COLO668 (cell line): Measurements from ENCODE around the gene RGMA.
A peak's percentile ranks its signal among the peaks of the same experiment; 100 is the strongest.
"Not testable (repeated sequence)": the region's sequence is repeated elsewhere in the genome, so short reads cannot be mapped to it uniquely, and the experiment has no call there.

Source experiments
- DNase-seq: peaks from one replicate; lab custom pipeline; 2025; ENCODE audit not compliant: unreplicated experiment; lab: John Stamatoyannopoulos, UW

Gene RGMA

DNA sequence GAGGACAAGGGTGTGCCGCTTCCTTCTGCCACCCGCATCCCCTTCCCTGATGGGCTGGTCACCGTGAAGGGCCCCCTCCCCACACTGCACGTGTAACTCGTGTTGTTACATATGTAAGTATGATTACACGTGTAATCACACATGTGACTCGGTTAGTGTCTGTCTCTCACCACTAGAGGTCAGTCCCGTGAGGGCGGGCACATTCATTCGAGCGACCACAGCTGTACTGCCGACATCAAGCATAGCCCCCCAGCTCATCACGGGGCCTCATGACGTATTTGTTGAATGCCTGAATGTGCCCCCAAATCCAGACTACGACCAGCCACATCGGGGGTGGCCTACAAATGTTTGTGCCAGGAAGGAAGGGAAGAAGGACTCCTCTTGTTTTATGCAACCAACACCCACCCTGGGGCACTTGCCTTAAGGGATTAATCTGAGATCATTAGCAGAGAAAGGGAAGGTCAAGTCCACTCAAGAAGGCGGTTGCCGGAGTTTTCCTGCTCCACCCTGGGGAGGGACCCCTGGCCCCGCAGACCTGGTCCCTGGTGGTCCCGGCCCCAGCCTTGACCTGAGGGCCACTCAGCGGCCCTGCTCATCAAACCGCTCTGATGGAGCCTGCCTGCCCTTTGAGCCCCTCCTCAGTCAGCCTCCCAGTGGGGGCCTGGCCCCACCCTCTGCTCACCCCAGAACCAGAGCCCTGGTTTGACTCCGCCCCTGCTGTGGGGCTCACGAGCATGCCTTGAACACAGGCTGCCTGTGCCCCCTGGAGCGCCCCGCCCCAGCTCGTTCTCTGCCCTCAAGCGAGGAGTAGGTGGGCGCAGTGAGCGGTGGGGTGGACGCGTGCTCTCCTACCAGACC, 52.8 kb downstream of the RGMA start:
- peak; percentile 37 for DNase-seq

DNA sequence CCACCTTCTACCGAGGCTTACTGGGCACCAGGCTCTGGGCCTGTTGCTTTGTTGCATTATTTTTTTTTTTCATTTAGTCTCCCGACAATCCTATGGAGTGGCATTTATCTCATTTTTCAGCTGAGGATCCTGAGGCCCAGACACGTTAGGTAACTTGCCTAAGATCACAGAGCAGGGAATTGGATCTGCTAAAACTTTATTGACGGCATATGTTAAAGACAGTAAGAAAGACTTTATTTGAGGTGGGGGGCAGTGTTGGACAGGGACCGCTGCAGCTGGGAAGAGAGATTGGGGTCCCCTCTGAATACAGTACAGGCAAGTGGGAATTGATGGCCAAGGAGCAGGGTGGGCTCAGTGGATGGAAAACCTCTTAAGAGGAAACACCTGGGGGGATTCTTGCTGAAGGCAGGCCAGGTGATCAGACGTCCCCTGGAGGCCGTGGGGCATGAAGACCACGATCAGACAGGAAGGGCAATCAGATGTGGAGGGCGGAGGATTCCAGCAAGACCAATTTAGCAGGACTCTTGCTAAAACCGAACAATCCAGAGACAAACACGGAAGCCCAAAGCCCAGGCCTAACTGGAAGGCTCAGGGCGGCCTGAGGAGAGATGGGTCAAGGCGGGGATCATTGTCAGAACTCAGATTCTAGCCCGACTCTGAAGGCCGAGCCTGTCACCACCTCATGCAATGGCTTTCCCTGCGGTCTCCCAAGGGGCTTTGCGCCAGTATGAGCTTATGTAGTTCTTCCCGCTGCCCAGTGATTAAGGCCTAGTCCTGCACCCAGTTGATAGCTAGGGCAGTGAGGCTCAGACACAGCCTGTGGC, 53.7 kb downstream of the RGMA start:
- DNase-seq, result no peak

DNA sequence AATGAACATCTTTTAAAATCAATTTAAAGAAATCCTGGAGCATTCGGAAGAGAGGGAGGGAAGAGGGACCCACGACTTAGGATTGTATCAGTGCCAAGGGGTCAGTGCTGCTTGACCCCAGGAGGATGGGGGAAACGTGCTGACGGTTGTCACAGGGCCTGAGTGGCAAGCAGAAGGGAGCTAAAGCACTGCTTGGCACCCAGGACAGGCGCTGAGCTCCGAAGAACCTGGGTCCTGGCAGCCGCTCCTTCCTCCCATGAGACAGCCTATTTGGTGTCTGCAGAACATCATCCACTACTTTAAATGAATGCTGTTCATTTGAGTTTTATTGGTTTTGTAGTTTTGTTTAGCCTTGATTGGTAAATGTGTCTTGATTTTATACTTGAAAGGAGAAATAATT, 54.5 kb downstream of the RGMA start:
- no peak for DNase-seq

DNA sequence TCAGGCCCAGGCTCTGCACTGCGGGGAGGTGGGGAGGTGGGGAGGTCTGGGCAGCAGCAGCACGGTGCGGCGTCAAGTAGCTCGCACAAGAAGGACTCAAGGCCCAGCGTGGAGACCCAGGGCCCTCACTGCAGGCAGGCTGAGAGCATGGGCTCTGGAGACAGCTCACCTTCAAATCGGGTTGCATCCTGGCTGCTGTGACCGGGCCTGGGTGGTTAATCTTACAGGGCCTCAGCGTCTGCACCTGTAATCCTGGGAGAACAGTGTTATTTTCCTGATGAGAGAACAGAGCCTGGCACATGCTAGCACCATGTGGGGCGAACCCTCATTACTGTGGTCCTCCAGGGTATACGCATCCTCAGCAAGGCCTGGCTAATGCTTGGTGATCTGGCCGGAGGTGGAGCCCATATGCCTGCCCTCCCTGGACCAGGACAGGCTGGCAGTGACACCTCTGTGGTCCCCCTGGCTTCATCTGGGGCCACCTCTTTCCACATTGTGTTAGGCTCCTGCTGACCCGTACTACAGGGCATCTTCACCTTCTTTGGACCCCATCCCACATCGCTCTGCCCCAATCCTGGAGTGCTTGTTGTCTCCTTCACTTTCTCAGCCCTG, 55.5 kb downstream of the RGMA start:
- no peak for DNase-seq

DNA sequence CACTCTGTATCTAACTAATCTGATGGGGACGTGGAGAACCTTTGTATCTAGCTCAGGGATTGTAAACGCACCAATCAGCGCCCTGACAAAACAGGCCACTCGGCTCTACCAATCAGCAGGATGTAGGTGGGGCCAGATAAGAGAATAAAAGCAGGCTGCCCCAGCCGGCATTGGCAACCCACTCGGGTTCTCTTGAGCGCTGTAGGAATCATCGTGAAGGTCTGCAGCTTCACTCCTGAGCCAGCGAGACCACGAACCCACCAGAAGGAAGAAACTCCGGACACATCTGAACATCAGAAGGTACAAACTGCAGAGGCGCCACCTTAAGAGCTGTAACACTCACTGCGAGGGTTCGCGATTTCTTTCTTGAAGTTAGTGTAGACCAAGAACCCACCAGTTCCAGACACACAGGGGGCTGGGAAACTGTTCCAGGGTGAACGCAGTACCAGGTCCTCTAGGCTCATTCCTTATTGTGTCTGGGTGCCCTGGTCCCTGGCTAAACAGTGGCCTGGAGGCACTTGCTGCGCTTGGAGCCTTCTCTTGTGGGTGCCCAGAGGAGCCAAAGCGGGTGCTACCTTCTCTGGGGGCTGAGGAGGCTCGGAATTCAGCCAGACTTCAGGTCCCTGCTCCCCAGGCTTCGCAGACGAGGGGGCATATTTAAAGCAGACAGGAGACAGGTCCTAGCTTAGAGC, 56.4 kb downstream of the RGMA start:
- DNase-seq, result not testable (repeated sequence)

DNA sequence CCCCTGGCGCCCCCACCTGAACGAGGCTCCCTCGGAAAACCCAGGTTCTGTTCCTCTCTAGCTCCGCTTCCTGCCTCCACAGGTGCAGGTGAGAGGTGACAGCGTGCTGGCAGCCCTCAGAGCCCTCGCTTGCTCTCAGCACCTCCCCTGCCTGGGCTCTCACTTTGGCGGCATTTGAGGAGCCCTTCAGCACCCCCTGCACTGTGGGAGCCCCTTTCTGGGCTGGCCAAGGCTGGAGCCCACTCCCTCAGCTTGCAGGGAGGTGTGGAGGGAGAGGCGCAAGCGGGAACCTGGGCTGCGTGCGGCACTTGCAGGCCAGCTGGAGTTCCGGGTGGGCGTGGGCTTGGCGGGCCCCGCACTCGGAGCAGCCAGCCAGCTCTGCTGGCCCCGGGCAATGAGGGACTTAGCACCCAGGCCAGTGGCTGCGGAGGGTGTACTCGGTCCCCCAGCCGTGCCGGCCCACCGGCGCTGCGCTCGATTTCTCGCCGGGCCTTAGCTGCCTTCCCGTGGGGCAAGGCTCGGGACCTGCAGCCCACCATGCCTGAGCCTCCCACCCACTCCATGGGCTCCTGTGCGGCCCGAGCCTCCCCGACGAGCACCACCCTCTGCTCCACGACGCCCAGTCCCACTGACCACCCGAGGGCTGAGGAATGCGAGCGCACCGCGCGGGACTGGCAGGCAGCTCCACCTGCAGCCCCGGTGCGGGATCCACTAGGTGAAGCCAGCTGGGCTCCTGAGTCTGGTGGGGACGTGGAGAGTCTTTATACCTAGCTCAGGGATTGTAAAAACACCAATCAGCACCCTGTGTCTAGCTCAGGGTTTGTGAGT, 57.2 kb downstream of the RGMA start:
- not testable (repeated sequence) for DNase-seq

DNA sequence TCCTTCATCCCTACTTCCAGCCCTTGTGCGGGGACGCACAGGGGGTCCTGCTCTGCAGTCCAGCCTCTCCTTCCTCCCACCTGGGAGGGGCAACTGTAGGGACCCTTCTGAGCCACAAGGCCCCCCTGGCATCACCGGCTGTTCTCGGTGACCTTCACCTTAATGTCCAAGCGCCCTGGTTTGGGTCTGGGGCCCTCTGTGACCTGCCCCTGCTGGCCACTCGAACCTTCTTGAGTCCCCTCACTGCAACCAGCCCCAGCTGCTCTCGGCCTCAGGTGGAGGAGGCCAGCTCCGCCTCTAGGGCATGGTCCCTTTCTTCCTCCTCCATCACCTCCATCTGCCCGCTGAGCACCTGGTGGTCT, 57.9 kb downstream of the RGMA start:
- DNase-seq, result no peak

DNA sequence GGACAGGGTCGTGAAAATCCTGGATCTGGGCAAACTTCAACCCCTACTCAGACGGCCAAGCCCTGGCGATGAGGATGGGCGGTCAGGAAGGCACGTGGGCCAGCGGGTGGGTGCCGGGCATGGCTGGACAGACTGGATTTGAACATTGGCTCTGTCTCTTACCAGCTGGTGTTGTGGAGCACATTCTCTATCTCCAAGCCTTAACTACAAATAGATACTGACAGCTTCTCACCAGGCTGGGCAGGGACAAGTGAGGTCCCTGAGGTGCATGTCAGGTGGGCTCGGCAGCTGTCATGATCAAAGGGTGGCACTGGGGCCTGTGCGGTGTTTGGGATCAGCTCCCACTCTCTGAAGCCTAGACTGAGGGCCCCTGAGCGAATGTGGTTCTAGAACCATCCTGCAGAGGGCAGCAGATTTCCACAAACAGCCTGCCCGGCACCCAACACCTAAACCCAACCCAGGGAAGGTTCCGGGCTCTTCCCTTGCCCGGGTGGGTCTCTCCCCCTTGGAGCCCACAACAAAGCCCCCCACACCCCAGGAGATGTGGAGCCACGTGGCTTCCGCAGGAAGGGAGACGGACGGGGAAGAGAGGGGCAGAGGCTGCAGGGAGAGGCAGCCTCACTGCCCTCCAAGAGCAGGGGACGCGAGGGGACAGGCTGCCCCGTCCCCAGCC, 58.4 kb downstream of the RGMA start:
- DNase-seq, result peak; percentile 65

DNA sequence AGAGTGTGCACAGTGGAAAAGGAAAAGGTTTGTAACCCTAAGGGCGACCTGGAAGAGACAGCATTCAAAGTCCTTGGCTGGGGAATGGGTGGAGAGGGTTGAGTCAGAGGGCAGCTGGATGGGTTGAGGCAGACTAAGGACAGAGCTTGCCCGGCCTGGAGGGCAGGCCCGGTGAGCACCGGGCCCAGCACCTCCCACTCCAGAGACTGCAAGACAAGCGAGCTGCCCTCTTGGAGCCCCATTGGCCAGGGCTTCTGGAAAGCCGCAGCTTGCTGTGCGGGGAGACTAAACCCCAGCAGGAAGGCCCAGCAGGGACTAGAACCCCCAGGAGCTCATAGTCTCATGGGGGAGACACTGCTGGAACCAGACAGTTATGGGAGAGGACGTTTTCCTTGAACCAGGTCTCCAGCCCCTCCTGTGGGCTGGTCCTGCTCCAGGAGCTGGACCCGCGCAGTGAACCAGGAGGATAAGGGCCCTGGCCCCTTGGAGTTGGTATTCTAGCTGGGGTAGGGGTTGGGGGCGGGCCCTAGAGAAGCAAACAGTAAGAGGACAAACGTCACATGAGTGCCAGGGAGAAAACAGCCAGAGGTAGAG, 59.1 kb downstream of the RGMA start:
- peak; percentile 25 for DNase-seq

DNA sequence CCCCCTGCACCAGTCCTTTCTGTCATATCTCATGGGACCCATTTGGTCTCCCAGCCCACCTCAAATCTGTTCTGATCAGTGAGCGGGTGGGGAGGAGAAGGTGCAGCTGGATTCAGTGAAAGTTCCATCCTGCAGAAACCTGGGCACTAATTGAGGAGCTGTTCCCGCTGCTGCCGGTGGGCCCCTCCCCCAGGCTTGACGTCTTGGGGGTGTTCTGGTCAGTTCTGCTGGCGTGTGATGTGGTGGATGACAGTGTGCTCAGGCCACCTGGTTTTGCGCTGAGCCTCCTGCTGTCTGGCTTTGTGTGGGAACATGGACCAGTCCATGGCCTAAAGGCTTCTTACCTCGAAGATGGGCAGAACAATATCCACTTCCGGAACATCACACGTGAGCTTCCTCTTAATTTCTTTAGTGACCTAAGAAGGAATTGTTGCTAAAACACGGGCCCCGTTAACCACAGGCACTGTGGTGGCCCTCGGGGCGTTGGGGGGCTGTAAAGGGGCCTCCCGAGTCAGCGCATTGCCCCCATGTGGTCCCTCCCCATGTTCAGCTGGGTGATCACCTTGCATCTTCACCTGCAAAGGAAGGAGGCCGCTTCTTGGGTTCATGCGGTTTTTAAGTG, 59.7 kb downstream of the RGMA start:
- no peak for DNase-seq

DNA sequence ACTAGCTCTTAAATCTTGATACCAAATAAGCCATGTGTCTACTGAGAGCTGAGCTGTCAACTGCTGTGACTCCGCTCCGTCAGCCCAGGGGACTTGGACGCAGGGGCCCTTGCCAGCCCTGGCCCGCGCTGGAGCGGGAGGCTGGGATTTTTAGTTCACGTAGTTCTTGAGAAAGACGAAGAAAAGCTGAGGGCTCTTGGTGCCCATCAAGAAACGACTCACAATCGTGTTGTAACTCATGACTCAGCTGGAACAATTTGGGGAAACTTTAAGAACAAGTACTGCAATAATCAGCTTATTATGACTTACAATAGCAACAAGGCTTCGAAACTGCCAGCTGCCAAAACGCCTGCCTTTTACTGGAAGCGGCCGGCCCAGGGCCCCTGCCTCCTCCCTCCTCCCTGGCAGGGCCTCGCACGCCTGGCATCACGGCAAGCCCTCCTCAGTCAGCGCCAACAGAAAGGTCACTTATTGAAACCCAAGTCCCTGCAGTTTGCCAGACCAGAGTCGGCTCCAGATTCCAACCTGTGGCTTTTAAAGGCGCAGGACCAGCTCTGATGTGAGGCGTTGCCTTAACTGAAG, 60.3 kb downstream of the RGMA start:
- DNase-seq, result no peak

DNA sequence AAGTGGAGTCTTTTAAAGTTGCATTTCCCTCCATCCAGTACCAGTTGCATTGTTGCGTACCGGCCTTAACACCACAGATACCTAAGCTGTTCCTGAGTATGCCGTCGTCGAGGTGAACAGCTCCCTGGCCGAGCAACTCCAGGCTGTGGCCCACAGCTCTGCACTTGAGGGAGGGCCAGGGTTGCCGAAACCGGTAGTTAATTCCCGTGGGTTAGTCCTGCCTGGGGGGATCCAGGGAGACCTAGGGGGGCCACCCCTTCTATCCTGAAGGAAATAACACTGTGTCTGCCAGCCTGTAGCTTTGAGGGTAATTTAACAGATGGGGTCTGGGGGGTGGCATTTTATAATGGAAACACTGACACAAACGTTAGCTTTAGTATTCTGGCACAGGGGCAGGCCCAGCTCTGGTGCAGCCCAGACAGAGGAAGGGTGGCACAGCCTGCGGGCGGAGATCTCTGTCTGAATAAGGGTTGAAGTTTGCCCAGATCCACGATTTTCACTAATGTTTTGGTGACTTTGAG, 60.8 kb downstream of the RGMA start:
- no peak for DNase-seq

DNA sequence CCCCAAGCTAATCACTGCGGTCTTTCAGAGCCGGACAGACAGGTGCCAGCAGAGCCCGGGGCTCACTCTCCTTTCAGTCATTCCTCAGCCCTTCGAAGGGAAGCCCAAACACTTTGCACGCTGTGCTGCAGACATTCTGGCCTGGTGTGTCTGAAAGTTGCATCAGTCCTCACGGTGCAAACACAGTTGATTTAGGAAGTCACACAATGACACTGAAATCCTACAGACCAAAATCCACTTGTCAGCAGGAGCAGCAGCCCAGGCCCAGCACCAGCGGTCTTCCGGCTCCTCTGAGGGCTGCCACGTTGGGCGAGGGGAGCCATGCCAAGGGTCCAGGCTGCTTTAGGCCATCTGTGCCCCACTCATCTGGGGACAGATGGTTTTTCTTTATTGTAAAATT, 61.6 kb downstream of the RGMA start:
- no peak for DNase-seq

DNA sequence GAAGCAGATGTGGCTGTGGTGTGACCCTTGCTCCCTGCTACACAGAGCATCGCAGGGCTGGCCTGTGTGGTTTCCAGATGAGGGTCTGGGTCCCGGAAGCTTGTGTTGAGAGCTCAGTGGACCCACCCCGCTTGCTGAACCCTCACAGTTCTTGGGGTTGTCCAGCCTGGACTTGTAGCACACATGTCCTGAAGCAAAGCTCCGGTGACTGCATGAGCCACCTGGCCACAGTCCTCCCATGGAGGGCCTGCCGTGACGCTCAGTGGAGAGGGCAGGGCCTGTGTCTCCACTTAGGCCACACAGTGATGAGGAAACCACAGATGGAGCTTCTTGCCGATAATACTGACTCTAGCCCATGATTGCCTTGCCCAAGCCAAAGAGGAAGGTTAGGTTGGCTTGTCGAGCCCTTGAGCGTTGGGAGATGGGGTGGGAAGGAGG, 62.6 kb downstream of the RGMA start:
- DNase-seq, result no peak

DNA sequence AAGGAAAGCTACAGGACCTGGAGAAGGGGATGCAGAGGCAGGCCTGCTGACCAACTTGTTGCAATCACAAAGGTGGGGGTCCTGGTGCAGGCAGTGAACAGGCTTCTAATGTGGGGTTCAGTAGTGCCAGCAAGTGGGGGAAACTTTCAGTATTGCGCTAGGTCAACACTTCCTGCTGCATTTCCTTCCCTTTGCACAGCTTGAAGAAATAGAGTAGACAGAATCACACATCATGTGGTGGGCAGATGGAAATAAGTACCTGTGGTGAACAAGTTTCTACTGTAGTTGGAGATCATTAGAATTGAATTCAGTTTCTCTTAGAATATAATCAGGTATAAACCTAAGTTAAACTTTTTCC, 63.4 kb downstream of the RGMA start:
- DNase-seq, result no peak

DNA sequence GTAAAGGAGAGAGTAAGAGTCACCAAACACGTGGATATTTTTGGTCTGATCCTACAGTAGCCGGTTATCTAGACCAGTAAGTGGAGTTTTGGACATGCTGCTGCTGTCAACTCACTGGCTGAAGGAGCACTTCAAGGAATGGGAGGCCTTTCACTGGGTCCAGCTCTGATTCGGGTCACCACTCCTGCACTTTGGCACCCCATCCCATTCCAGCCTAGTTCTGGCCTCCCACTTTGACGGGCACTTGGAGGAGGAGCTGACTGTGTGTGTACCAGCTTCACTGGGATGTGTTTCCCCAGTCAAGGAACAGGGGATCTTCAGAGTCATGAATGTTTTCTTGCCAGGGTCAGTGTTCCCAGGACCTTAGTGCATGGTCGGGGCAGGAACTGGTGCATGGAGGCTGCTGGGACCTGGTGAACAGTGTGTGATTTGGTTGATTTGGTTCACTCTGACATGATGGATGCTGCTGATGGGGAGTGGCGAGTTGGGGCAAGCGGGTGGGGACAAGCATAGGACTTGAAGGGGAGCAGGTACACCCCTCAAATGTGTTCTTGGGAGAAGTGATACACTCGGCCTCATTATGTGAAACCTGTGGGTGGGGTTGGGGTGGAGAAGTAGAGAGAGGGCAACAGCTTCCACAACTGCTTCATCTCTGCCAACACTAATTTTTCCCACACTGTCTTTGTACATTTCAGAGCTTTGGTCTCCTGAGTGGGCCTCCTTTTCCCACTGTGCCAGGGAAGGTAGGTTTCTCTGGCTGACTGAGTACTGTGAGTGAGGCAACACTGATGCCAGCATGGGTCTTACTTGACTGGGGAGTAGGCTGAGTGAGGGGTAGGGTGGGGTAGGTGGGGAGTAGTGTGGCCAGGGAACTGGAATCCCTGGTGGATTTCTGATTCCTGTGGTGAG, 64.0 kb downstream of the RGMA start:
- DNase-seq, result no peak

DNA sequence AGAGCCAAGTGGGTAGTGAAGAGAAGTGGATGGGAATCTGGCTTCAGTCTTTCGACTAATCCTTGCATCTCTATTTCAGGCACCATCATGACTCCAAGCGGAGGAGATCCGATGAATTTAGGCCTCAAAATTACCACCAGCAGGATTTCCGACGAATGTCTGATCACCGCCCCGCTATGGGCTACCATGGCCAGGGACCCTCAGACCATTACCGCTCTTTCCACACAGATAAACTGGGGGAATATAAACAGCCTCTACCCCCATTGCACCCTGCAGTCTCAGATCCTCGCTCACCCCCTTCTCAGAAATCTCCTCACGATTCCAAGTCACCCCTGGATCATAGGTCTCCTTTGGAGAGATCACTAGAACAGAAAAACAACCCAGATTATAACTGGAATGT, 64.7 kb downstream of the RGMA start:
- DNase-seq, result no peak
